OCI-LY7 (cell line): Measurements from ENCODE around the gene SH2D1B. TPM values are rescaled to one million over a fixed set of nuclear protein-coding genes. Genes with fewer than 3 reads are reported as not detected.

Experiments
- BruUV-seq: library from RNA; stranded (reverse); fragments of 400-500 nt; replicated peaks from 2 replicates; lab custom pipeline; 2021; lab: Mats Ljungman, UMichigan
- CTCF ChIA-PET: fragments of 300-600 bp; sonication (Branson Sonifier 250); formaldehyde crosslinking; loops from one replicate; lab custom pipeline; 2022; ENCODE audit warnings: antibody characterized with exemption; ENCODE audit not compliant: unreplicated experiment; lab: Charles Lee
- POLR2A ChIA-PET: fragments of 300-600 bp; sonication (Branson Sonifier 250); formaldehyde crosslinking; loops from one replicate; lab custom pipeline; 2022; ENCODE audit warnings: antibody characterized with exemption; lab: Charles Lee
- DNase-seq: peaks from one replicate; pipeline ENCODE4 v3.0.0-alpha.2; 2015; ENCODE audit warnings: low spot score
- H2AFZ ChIP-seq: fragments of 200-600 bp; sonication (generic), shearing (Covaris generic); 2 replicates; pipeline ENCODE4 v1.6.1; 2014; ENCODE audit warnings: mild to moderate bottlenecking, antibody characterized with exemption, low read length, moderate library complexity
- H3K27ac ChIP-seq: fragments of 200-600 bp; sonication (generic); 2 replicates; pipeline ENCODE4 v1.5.1; 2014; ENCODE audit warnings: mixed run types, low read depth, mild to moderate bottlenecking, moderate library complexity, low read length, inconsistent platforms; ENCODE audit not compliant: poor library complexity, severe bottlenecking
- H3K36me3 ChIP-seq: fragments of 200-600 bp; sonication (generic); 2 replicates; pipeline ENCODE4 v1.6.1; 2014; ENCODE audit warnings: mild to moderate bottlenecking, antibody characterized with exemption, low read length, moderate library complexity, mixed read lengths; ENCODE audit not compliant: insufficient read depth
- H3K4me1 ChIP-seq: fragments of 200-600 bp; sonication (generic); 2 replicates; pipeline ENCODE4 v1.5.1; 2014; ENCODE audit warnings: mild to moderate bottlenecking, low read length; ENCODE audit not compliant: insufficient read depth, poor library complexity, severe bottlenecking
- H3K4me2 ChIP-seq: fragments of 200-600 bp; sonication (generic); 2 replicates; pipeline ENCODE4 v1.6.1; 2014; ENCODE audit warnings: mild to moderate bottlenecking, low read length
- H3K4me3 ChIP-seq: fragments of 200-600 bp; sonication (generic); 2 replicates; pipeline ENCODE4 v1.5.1; 2014; ENCODE audit warnings: mild to moderate bottlenecking, low read depth, low read length; ENCODE audit not compliant: poor library complexity, severe bottlenecking
- H3K79me2 ChIP-seq: fragments of 200-600 bp; sonication (generic); 2 replicates; pipeline ENCODE4 v1.6.1; 2016; ENCODE audit warnings: low read depth, mild to moderate bottlenecking, low read length, moderate library complexity, mixed read lengths; ENCODE audit not compliant: insufficient read depth
- H3K9me2 ChIP-seq: fragments of 200-600 bp; sonication (generic); 2 replicates; pipeline ENCODE4 v1.6.1; 2016; ENCODE audit warnings: mild to moderate bottlenecking, low read length, mixed read lengths; ENCODE audit not compliant: insufficient read depth
- H3K9me3 ChIP-seq: fragments of 200-600 bp; sonication (generic); 2 replicates; pipeline ENCODE4 v1.6.1; 2014; ENCODE audit warnings: mild to moderate bottlenecking, mixed run types, low read length, mixed read lengths
- H4K20me1 ChIP-seq: fragments of 200-600 bp; sonication (generic); 2 replicates; pipeline ENCODE4 v1.6.1; 2014; ENCODE audit warnings: mild to moderate bottlenecking, antibody characterized with exemption, low read length, moderate library complexity, mixed read lengths; ENCODE audit not compliant: insufficient read depth
- CTCF ChIP-seq: fragments of 200-600 bp; sonication (generic); conservative IDR thresholded peaks from 2 replicates; pipeline ENCODE4 v1.5.1; 2014; ENCODE audit warnings: mild to moderate bottlenecking, antibody characterized with exemption, low read length, moderate library complexity, mixed read lengths
- EZH2phosphoT487 ChIP-seq: fragments of 200-600 bp; sonication (generic); IDR thresholded peaks from 2 replicates; pipeline ENCODE4 v1.6.1; 2018; ENCODE audit warnings: low read depth, borderline replicate concordance, mild to moderate bottlenecking, mixed run types, antibody characterized with exemption, low read length, moderate library complexity, mixed read lengths
- intact Hi-C: fragments of 100-400 bp; cut with micrococcal nuclease; formaldehyde crosslinking; loops from one replicate; pipeline ENCODE4 v1.10.0; 2022; ENCODE audit not compliant: unreplicated experiment
- total RNA-seq, 2 experiments: library from RNA; depleted of rRNA in 1 of 2; stranded (reverse); fragments of >200 nt in 1 of 2; shearing (Covaris generic) in 1 of 2; gene quantifications; 2 replicates each; pipeline ENCODE4 v1.2.3, GENCODE V29; 2014 to 2022

Gene SH2D1B
- total RNA-seq, 2 experiments from 2014 or later = not detected

DNA sequence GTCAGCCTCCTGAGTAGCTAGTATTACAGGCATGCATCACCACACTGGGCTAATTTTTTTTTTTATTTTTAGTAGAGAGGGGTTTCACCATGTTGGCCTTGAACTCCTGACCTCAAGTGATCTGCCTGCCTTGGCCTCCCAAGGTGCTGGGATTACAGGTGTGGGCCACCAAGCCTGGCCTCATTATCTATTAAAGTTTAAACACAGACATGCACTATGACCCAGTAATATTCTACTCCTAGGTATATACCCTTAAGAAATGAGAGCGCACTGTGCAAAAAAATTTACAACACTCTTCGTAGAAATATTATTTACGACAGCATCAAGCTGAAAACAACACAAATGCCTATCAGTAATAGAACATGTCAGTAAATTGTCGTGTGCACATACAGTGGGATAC is 18.6 kb upstream of the SH2D1B start:
- DNase-seq = no peak
- H3K9me3 ChIP-seq = no peaks in the 10 kb centered on the region
- no peaks in the 10 kb centered on the region for H3K9me2 ChIP-seq
- BruUV-seq = no TSS peak
- TF ChIP-seq CTCF (no peak), EZH2phosphoT487 (no peak)
- no peak overlapping the region for H3K4me3 ChIP-seq
- H3K4me1 ChIP-seq = no peaks in the 10 kb centered on the region
- no peaks in the 10 kb centered on the region for H3K79me2 ChIP-seq
- H2AFZ ChIP-seq = no peak overlapping the region
- ChIA-PET CTCF (no interaction called here), POLR2A (no interaction called here)
- intact Hi-C loops = no loop called here
- H3K27ac ChIP-seq = no peak overlapping the region
- H4K20me1 ChIP-seq = no peaks in the 10 kb centered on the region
- H3K4me2 ChIP-seq = no peak overlapping the region
- H3K36me3 ChIP-seq = no peaks in the 10 kb centered on the region

DNA sequence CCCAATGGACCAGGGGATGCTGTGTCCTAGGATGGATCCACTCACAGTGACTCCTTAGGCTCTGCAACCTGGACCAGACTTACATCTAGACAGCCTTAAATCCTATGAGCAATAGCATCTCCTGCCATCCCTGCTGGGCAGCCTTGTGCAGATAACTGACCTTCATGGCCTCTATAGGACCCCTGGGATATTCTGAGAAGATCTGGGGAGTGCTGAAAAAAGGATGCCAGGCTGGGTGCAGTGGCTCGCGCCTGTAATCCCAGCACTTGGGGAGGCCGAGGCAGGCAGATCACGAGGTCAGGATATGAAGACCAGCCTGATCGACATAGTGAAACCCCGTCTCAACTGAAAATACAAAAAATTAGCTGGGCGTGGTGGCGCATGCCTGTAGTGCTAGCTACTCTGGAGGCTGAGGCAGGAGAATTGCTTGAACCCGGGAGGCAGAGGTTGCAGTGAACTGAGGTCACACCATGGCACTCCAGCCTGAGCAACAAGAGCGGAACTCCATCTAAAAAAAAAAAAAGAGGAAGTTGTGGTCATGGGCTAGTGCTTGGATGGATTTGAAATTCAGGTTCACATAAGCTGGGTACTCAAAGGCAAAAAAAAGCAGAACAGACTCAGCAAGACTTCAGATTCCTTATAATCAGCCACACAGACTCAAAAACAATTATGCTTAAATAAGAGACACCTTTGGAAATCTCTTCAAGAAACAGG is 10.9 kb upstream of the SH2D1B start:
- Histone ChIP-seq H3K9me2 (no peaks in the 10 kb centered on the region), H4K20me1 (no peaks in the 10 kb centered on the region), H3K79me2 (no peaks in the 10 kb centered on the region), H3K36me3 (no peaks in the 10 kb centered on the region), H2AFZ (no peak overlapping the region), H3K4me3 (no peak overlapping the region), H3K4me2 (no peak overlapping the region), H3K9me3 (no peaks in the 10 kb centered on the region), H3K4me1 (no peaks in the 10 kb centered on the region), H3K27ac (no peak overlapping the region)
- intact Hi-C loops = no loop called here
- TF ChIP-seq CTCF (no peak), EZH2phosphoT487 (no peak)
- POLR2A ChIA-PET = no interaction called here
- no TSS peak for BruUV-seq
- DNase-seq = no peak
- CTCF ChIA-PET = no interaction called here

- no peaks in the 10 kb centered on the region for H3K36me3 ChIP-seq
- intact Hi-C loops = no loop called here
- no peaks in the 10 kb centered on the region for H3K79me2 ChIP-seq
- TF ChIP-seq CTCF = no peak
- no peak for TF ChIP-seq EZH2phosphoT487
- no peak overlapping the region for H2AFZ ChIP-seq
- POLR2A ChIA-PET = no interaction called here
- H3K4me1 ChIP-seq = no peaks in the 10 kb centered on the region
- H3K4me2 ChIP-seq = no peak overlapping the region
- H4K20me1 ChIP-seq = no peaks in the 10 kb centered on the region
- H3K4me3 ChIP-seq = no peak overlapping the region
- no peaks in the 10 kb centered on the region for H3K9me3 ChIP-seq
- no peak overlapping the region for H3K27ac ChIP-seq
- CTCF ChIA-PET = no interaction called here
- H3K9me2 ChIP-seq = no peaks in the 10 kb centered on the region
- DNase-seq = no peak
- no TSS peak for BruUV-seq
Observed at GRCh38 chr1:162421258-162422164, 9.6 kb upstream of the SH2D1B start.
